GM19324 (cell line): ENCODE data around the gene PRKCZ.
"Not testable (repeated sequence)": the region's sequence is repeated elsewhere in the genome, so short reads cannot be mapped to it uniquely, and the experiment has no call there.

Source experiments
- ATAC-seq: cut with Tn5 transposase; IDR thresholded peaks from one replicate; pipeline ENCODE4 v1.9.1; 2021; ENCODE audit warnings: mild to moderate bottlenecking, moderate library complexity; ENCODE audit not compliant: unreplicated experiment, low FRiP score

Gene PRKCZ

DNA sequence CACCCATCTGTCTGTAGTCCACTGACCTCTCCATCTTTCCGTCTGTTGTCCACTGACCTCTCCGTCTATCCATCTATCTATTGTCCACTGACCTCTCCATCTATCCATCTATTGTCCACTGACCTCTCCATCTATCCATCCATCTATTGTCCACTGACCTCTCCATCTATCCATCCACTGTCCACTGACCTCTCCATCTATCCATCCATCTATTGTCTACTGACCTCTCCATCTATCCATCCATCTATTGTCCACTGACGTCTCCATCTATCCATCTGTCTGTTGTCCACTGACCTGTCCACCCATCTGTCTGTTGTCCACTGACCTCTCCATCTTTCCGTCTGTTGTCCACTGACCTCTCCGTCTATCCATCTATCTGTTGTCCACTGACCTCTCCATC lies 97.7 kb downstream of the PRKCZ start:
- not testable (repeated sequence) for ATAC-seq

DNA sequence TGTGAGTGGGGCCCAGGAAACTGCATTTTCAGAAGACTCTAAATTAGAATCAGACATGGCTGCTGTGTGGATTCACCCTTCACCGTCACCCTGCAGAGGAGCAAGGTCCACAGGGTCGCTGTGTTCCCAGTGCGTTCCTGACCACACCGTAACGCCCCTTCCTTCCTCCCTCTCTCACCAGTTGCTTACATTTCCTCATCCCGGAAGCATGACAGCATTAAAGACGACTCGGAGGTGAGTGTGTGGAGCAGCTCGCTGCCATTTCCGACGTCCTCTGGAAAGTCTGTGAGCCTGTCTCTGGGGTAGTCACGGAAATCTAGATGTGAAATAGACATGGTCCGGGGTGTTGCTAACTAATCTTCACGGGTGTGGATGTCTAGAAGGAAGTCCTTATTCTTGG lies 98.5 kb downstream of the PRKCZ start:
- ATAC-seq: no peak

DNA sequence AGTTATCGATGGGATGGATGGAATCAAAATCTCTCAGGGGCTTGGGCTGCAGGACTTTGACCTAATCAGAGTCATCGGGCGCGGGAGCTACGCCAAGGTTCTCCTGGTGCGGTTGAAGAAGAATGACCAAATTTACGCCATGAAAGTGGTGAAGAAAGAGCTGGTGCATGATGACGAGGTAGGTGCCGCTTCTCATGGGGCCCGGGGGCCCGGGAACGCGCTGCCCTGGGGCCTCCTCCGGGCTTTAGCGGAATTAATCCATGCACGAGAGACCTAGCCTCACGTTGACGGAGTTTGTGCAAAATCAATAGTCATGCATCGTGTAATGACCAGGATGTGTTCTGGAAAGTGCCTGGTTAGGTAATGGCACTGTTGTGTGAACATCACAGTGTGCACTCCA lies 100.6 kb downstream of the PRKCZ start:
- ATAC-seq: no peak

DNA sequence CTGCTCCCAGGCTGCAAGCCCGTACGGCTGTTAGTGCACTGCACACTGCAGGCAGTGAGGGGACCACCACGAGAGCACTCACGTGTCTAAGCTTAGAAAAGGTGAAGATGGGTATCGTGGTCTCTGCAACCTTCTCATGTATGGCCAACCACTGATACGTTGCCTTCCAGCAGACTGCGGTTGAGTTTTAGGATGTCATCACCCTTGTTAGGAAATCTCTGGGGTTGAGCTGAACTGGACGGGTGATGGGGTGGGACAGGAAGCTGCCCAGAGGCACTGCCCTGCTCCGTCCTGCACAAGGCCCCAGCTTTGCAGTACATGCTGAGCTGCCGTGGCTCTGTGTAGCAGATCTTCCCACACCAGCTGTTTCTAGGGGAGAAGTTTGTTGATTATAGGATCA lies 101.0 kb downstream of the PRKCZ start:
- ATAC-seq: no peak

DNA sequence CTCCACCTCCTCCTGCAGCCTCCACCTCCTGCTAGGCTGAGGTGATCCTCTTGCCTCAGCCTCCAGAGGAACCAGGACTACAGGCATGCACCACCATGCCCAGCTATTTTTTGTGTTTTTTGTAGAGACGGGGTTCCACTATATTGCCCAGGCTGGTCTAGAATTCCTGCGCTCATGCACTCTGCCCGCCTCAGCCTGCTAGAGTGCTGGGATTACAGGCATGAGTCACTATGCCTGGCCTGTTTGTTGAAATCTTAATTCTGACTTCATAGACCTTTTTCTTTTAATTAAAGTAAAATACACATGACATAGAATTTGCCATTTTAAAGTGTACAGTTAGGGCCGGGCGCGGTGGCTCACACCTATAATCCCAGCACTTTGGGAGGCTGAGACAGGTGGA lies 101.7 kb downstream of the PRKCZ start:
- ATAC-seq: no peak

DNA sequence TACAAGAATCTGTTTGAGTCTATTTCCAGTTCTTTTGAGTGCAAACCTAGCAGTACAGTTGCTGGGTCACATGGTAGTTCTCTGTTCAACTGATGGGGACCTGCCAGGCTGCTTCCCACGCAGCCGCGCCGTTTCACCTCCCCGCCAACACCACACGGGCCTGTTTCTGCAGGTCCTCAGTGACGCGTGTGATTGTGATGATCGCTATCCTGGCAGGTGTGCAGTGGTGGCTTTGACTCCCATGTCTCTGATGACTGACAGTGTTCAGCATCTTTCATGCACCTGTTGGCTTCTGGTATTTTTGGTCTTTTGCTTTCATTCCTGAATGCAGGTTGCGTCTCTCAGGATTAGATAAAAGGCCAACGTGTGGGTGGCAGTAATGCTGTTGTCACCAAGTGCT lies 102.7 kb downstream of the PRKCZ start:
- ATAC-seq: no peak

DNA sequence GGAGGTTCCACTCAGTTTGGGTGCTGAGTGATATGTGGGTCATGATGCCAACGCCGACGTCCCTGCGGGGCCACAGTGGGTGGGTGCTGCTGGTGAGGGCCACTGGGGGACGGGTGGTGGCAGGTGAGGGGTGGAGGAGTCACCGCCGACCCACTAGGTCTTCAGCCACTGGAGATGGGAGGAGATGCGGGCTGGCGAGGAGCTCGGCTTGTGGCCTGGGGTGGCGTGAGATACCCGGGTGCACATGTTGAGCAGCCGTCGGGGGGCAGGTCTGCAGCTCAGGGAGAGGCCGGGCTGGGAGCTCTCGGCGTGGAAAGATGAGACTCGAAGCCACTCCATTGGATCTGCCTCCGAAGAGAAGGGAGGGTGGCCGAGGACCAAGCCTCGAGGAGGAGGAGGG lies 103.8 kb downstream of the PRKCZ start:
- no peak for ATAC-seq

DNA sequence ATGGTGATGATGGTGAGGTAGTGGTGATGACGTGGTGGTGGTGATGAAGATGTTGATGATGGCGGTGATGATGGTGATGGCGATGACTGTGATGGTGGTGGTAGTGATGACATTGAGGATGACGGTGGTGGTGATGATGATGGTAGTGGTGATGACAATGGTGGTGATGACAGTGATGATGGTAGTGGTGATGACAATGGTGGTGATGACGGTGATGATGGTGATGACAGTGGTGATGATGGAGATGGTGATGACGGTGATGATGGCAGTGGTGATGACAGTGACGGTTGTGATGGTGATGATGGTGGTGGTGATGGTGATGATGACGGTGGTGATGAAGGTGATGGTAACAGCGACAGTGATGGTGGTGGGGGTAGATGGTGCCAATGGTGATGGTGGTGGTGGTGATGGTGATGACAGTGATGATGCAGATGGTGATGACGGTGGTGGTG lies 105.0 kb downstream of the PRKCZ start:
- ATAC-seq: no peak

DNA sequence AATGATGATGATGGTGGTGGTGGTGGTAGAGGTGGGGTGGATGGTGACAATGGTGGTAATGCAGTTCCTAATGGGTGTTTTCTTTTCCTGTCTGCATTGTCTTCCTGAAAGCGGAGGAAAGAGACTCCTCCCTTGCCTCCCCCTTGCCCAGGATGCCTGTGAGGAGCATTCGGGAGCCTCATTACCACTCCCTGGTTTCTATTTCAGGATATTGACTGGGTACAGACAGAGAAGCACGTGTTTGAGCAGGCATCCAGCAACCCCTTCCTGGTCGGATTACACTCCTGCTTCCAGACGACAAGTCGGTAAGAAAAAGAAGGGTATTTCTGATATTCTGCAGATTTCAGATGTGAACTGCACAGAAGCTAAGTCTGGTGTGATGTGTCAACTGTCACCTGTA lies 105.6 kb downstream of the PRKCZ start:
- ATAC-seq: no peak

DNA sequence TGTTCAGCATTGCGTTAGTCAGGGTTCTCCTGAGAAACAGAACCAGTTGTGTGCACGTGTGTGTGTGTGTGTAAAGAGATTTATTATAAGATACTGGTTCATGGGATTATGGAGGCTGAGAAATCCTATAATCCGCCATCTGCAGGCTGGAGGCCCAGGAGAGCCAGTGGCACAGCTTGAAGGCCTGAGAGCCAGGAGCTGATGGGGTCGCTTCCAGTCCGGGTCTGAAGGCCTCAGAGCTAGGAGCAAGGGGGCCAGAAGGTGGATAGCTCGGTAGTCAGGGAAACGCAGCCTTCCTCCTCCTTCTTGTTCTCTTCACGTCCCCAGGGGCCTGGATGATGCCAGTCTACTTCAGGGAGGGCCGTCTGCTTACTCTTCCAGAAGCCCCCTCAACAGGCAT lies 106.7 kb downstream of the PRKCZ start:
- ATAC-seq: no peak

DNA sequence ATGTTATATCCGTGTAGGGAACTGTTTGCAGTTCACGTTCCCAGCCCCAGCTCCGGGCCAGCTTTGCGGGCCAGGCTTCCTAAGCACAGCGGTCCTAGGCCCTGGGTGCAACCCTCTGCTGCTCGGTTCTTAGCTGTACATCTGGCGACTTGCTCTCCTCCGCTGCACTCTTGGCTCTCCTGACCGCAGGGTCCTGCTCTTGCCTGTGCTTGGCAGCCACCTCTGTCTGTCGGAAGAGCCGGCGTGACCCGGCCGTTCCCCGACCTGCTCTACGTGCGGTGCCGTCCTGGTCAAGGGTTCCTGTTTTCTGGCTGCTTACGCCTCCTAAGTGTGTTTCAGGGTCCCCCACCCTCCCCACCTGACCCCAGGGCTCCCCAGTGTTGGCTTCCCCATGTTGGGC lies 107.6 kb downstream of the PRKCZ start:
- ATAC-seq: no peak

DNA sequence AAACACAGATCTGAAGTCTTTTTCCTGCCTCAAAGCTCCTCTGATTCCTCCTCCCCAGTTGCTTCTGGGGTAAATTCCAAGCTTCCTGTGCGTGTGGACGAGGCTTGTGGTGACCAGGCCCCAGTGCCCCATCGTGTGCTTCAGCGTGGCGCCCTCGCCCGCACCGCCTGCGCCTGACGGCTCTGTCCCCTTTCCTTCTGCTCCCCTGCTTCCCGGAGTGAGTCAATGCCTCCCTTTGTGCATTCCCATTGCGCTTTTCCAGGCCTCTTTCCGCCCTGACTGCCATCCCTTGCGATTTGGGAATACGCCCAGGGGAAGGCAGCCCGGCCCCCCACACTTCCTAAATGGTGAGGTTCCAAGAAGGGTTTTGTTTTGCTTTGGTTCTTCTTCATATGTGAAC lies 108.1 kb downstream of the PRKCZ start:
- ATAC-seq: no peak

DNA sequence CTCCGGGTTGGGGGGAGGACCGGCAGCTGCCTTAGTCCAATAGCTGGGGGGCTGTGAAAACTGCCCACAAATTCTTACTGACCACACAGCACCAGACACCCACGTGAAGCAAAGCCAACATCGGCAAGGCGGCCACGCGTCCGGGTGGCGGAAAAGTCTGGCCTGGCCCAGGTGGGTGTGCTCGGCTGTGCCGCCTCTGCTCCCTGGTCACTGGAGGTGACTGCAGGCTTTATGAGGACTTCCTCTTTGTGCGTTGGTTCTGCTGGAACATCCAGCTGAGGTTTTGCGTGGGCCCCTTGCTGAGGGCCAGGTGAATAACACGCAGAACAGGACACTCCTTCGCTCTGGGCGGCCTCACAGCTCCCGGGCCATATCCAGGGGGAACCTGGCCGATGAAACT lies 108.9 kb downstream of the PRKCZ start:
- no peak for ATAC-seq

DNA sequence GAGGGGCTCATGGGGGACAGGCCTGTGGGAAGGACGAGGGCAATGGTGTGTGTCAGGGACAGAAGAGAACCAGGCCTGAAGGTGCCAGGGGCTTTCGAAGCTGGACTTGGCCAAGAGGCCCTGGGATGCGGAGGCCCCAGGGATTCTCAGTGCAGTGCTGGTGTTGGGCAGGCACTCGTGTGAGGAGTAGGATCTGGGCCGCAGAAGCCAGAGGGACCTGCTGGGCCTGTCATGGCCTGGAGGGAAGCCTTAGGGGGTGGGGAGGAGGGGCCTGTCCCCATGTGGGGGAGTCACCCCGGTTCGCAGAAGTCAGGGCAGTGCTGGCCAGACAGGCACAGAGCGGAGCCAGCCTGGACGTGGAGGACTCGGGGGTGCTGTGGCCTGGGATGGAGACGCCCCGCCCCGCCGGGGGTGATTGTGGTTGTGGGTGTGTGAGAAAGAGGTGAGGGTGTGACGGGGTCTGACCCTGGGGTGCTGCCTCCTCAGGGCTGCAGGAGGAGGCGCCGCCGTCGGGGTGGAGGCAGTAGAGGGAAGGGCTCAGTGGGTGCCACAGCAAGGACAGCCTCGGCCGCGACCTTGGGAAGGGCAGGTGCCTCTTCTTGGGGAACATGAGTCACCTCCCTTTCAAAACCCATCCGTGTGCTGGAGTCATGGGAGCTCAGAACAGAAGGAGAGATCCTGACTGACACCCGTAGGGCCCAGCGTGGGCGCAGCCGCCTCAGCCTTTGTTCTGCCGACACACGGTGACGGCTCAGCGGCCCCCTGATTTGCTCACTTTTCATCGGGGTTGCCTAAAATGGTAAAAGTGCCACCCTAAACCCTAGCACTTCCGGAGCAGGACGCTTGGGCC lies 110.5 kb downstream of the PRKCZ start:
- no peak for ATAC-seq

DNA sequence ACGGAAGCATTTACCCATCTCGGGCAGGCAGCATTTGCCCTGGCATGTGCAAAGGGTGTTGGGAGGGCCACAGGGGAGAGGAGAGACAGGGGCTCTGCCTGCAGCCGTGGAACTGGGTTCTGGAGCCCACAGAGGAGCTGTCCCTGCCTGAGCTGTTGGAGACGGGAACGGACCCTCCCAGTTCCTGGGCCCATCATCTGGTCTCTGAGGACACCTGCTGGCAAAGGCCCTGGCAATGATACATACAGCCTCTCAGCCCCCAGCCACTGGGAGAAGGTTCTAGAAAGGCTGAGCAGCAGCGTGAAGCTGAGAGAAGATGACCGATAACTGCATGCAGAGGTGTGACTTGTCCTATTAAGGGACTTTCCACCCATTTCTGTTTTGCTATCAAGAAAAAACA lies 113.0 kb downstream of the PRKCZ start:
- ATAC-seq: no peak

DNA sequence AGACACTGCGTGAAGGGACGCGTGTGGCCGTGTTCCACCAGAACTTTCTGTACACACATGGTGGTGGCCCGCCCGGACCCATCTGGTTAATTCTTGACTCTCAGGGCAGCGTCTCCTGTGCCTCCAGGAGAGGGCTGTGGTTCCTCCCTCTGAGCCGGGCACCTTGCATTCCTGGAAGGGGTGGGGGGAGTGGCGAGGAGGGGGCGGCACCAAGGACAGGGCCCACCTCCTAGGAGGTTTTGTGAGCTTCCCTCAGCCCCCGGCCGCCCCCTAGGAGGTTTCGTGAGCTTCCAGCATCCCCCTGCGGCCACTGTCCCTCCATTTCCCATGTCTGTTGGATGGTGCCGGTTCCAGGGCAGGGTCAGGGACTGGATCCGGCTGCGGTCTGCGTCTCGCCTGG lies 115.4 kb downstream of the PRKCZ start:
- no peak for ATAC-seq

DNA sequence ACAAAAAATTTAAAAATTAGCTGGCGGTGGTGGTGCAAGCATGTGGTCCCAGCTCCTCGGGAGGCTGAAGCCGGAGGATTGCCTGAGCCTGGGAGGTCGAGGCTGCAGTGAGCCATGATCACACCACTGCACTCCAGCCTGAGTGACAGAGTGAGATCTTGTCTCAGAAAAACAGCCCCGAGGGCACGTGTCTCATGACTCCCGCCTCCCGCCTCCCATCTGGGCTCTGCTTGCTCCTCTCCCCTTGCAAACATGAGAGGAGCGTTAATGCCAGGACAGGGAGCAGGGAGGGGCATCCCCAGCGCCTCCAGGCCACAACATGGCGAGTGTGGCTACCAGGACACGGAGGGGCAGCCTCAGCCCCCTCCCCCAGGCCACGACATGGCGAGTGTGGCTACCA lies 116.0 kb downstream of the PRKCZ start:
- ATAC-seq: no peak

DNA sequence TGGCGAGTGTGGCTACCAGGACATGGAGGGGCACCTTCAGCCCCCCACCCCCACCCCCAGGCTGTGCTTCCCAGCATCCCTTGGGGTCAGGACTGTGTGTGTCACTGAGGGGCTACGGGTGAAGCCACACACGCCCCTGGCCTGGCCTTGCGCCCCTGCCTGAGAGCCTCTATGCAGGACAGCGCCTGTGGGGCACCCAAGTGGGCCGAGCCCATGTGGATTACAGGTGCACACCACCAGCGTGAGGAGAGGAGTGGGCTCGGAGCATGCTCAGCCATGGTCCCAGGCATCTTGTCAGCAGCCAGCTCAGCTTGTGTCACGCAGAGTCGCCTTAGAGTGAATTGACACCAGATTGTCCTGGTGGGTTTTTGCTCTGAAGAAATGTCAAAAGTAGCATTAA lies 116.5 kb downstream of the PRKCZ start:
- ATAC-seq: no peak

DNA sequence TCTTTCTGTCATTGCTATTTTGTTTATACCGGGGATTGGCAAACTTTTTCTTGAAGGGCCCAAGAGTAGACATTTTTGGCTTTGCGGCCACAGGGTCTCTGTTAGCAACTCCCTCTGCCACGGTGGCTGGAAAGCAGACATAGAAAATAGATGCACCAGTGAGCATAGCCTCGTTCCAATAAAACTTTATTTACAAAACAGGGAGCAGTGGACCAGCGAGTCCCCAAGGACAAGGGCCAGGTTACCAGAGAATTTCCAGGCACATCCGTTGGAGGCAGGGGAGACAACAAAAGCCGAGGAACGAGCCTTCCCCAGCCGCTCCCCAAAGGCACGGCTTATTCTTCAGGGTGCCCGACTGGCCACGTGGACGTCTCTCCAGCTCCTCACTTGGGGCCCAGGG lies 117.9 kb downstream of the PRKCZ start:
- ATAC-seq: no peak

DNA sequence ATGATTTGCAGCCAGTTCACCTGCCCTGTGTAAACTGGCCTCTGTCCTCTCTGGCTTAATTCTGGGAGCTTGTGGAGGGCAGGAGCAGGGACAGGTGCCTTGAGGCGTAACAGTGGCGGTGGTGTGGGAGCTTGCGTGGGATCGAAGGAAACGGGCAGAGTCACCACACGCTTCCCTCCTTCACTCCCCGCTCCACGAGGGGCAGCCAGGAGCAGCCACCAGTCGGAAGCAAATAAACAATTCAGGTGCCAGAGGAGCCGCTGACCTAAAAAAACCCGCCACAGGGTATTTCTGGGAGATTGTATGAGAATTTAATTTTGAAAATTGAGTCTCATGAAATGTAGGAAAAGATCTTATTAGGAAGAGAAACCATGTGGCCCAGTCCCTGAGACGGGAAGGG lies 118.3 kb downstream of the PRKCZ start:
- ATAC-seq: no peak

DNA sequence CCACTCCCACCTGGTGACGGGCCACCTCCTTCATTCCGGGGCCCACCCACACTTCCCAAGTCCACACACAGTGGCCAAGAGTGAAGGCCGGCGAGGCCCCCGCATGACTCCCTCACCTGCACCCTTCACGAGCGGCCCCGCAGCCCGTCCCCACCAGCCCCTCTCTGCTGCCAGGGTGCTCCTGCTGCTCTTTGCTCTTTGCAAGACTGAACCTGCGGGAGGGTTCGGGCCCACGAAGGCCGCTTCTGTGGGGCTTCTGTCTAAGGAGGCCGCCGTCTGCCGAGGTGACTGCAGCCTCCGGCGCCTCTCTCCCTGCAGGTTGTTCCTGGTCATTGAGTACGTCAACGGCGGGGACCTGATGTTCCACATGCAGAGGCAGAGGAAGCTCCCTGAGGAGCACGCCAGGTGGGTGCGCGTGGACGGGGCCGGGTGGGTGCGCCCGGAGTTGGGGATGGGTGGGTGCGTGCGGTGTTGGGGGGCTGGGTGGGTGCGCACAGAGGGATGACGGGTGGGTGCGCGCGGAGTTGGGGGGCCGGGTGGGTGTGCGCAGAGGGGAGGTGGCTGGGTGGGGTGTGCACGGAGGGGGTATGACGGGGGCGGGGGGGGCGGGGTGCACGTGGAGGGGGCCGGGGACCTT lies 119.1 kb downstream of the PRKCZ start:
- no peak for ATAC-seq

DNA sequence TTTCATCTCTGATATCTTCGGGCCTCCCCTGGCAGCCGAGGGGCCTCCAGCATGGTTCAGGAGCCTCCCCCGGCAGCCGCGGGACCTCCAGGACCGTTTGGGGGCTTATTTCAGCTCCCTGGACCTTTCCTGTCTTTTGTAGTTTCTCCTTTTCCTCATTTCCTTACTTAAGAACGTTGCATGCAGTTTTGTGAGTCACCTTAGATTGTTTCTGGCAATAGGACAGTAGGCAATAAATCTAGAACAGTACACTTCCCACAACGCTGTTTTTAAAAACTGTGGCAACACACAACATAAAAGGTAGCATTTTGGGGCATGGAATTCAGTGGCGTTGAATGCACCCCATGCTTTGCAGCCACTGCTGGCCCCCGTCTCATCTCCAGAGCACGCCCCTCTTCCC lies 120.0 kb downstream of the PRKCZ start:
- ATAC-seq: no peak
